Anterior cingulate cortex (tissue), 58 donors: Measurements from ENCODE around the gene FRMD4A.

ENCODE experiments used
- DNase-seq, 58 donors: peaks; one replicate each; lab custom pipeline; 2025; lab: John Stamatoyannopoulos, UW

FRMD4A gene

DNA sequence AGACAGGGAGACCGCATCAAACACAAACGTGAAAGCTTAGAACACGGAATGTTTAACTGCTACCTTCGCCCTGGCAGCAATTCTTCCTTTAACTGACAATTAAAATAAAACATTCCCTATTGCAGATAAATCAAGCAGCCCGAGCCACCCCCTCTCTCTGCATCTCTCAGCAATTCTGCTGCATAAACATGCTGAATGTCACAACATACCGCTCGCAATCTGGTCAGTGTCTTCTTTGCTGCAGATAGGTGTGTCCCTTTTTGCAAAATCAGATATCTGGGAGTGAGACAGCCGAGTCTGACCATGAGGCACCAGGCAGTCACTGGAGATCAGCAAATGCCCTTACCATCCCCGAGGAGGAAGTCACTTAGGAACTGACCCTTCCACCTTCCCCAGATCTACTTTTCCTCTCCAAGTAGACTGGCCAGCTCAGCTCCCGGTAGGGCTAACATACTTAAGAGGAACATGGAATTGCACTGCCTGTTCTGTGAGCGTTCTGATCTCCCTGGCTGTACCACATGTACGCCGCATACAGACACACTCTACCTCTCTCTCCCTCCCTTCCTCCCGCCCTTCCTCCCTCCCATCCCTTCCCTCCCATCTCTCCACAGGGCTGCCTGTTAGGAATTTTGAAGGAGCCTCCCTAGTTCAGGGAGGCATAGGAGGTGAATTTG lies at the start of gene FRMD4A:
FRMD4A (minus strand) TSS at position 537 of the 674 bp plus-strand sequence.
- DNase-seq = peak in 25 of 58 donors; percentile 3 to 77 (median 36)

DNA sequence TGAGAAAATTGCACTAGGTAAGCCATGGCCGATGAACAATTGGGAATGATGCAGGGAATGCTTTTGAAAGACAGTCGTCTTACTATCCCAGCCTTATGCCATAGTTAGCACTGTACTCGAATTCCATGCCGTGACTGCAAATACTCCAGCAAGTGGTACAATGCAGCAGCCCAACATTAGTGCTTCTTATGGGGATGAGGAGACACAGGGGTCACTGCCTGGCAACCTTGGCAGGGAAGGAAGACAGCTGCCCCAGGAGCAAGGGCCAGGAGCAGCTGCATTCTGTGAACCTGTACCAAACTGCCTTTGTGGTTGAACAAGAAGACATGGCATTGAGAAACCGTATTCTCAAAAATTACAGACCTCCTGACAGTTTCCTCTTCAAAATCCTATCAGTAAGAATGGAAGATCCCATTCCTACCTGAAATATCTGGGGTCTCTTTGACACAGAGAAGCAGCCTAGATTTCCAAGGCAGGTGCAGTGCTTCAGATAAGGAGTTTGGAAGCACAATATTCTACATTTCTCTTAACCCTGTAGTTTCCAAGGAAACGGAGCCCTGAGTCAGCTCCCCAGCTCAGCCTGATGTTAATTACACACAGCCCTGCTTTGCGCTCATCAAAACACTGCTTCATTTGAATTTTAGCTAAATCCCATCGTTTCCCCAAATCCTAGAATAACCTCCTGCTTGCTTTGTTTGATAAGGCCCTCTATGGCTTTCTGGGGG lies 49.0 kb upstream of the FRMD4A start:
- peak in 7 of 58 donors; percentile 5 to 46 (median 20) for DNase-seq

DNA sequence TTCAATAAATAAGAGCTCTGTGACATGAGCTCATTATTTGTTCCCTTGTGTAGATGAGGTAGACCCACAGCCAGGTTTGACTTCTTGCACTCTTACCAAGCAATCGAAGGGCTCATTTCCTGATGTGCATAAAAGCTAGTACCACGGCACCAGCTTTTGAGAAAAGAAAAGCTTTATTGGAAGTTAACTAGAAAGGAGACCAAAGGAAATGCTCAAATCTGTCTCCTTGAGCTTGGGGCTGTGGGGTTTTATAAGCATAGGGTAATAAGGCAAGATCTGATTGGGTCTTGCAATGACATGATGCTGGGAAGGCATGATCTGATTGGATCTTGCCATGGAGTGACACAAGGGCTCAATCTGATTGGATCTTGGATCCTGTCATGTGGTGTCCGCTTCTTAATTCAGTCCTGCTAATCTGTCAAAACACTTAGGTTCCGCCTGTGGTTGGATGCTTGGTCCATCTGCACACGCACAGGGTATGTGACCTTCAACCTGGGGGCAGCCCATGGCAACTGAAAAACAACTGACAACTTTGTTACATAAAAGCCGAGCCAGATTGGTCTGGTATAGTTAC lies 47.8 kb upstream of the FRMD4A start:
- no peak for DNase-seq

DNA sequence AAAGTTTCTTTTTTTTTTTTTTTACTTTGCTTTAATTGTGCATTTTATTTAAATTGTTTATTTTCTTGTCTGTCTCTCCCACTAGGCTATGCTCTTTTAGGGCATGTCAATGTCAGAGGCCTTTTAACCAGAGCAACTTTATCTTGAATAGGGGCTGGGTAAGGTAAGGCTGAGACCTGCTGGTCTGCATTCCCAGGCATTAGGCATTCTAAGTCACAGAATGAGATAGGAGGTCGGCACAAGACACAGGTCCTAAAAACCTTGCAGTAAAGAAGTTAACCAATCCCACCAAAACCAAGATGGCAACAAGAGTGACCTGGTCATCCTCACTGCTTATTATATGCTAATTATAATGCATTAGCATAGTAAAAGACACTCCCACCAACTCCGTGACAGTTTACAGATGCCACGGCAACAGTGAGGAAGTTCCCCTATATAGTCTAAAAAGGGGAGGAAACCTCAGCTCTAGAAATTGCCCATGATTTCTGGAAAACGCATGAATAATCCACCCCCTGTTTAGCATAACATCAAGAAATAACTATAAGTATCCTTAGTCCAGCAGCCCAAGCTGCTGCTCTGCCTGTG lies 47.0 kb upstream of the FRMD4A start:
- no peak for DNase-seq

DNA sequence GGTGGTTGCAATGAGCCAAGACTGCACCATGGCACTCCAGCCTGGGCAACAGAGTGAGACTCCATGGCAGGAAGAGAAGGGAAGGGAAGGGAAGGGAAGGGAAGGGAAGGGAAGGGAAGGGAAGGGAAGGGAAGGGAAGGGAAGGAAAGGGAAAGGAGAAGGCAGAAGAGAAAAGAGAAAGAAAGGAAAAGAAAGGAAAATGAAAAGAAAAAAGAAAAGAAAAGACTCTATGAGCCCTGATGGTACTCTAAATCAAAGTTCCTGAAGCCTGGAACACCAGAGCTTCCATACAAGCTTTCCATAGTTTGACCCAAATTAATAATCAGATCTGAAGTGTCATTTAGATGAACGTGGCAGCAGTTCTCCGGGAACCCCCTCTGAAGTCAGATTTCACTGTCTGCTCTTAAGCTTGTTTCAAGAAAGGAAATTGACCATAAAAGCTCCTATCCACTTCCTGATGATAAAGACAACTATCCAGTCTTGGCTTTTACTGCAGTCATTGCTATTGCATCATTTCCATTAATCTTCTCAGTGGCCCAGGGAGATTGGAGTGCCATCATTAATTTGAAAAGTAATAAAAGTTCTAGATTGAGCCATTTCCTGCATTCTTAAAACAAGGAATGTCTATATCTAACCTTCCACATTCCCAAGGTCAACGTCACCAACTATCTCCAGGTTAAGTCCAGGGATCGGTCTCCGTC lies 44.2 kb upstream of the FRMD4A start:
- DNase-seq = no peak

DNA sequence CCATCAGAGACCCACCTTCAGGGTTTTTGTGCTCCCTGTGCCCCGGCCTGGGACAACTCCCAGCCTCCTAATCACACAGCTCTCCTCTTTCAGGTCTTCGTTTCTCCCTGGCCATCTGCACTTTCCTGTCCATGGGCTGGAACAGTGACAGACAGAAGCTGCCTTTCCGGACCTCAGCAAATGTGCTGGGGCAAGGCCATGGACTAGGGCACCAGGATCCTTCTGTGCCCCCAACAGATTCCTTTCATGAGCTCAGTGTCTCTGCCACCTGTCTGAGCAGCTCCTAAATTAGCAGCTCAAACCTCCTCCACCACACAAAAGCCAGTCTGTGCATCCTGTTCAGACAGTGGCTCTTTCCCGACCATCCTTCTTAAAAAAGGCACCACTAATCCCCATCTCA lies 41.9 kb upstream of the FRMD4A start:
- DNase-seq = no peak

DNA sequence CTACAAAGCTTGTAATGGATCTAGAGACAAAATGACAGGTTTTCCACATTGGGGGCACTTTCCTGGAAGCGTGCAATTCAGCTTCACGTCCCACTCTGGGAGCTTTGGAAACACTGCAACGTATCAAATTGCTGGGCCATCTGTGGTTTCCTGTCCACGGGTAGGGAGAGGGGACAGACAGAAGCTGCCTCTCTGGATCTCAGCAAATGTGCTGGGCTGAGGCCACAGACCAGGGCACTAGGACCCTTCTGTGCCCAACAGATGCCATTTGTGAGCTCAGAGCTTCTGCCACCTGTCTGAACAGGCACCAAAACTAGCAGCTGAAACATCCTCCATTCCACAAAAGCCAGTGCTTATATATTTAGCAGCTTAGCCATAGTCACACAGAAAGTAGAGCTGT lies 40.9 kb upstream of the FRMD4A start:
- peak in 8 of 58 donors; percentile 10 to 44 (median 26) for DNase-seq

DNA sequence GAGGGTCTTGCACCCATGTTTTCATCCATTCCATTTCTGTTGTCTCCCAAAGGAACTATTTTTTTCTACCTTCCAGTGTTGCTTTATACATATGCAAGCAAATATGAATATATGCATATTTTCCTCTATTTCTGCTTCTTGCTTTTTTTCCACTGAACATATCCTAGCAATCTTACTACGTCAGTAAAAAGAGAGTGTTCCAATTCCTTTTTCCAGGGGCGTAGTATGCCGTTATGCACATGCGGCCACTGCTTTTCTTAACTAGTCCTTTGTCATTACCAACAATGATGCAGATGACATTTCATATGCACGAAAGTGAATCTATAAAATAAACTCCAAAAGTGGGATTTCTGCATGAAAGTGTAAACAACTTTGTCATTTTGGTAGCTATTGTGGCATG lies 40.2 kb upstream of the FRMD4A start:
- DNase-seq = no peak

DNA sequence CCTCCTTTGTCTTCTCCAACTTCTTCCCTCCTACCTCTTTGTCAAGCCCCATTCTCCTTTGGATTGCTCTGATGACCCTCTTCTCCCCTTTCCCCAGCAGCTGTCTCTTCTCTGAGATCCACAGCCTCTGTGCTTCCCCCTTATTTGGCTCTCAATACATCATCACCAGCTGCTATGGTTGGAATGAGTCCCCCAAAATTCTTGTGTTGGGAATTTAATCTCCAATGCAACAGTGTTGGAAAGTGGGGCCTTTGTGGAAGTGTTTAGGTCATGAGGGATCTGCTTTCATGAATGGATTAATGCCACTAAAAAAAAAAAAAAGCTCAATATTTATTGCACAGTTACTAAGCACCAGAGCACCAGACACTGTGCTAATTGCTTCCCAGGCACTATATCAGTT lies 39.2 kb upstream of the FRMD4A start:
- DNase-seq = no peak

DNA sequence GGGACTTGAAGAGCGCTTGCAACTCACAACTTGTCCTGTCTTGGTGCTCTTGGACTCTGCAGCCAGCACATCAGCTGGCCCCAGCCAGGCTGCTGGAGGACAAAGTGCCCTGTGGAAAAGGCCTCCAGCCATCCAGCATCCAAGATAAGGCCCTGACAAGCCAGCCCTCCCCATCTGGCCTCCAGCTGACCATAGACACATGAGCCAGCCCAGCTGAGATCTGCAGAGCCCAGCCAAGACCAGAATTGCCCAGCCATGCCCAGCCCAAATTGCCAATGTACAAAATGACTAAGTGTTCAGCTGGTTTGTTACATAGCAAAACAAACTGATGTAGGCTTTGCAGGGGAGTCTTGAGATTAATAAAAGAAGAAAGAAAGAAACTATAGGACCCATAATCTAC lies 36.0 kb upstream of the FRMD4A start:
- DNase-seq = no peak

DNA sequence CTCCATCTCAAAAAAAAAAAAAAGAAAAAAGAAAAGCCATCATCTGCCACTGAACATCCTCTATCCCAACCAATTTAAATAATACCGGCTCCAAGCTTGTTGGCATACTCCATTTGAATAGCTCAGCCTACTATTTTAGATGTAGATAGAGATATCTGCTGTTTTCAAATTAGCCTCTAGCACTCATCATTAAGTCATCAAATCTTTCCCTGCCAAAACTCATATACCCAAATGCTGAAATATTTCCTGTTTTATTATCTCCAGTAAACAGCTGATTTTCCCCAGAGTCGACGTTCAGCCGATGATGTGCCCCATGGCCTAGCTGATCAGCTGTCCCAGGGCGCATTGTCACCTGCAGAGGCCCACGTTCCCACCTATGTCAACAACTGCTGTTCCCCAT lies 34.5 kb upstream of the FRMD4A start:
- no peak for DNase-seq

DNA sequence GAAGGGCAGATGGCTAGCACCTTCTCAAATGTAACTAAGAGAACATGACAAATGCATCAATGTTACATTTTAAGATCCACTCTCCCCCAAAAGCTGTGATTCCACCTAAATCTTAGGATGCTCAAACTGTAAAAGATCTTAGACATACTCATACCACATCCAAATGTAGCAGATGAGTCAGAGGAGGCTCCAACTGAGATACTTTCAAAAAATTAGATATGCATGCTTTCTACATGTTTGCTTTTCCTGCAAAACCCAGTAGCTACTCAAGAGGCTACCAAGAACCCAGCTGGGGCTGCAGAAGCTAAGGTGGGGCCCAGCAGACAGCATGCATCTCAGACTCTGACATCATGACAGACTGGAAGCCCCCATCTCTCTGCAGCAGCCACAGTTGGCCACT lies 31.4 kb upstream of the FRMD4A start:
- no peak for DNase-seq

DNA sequence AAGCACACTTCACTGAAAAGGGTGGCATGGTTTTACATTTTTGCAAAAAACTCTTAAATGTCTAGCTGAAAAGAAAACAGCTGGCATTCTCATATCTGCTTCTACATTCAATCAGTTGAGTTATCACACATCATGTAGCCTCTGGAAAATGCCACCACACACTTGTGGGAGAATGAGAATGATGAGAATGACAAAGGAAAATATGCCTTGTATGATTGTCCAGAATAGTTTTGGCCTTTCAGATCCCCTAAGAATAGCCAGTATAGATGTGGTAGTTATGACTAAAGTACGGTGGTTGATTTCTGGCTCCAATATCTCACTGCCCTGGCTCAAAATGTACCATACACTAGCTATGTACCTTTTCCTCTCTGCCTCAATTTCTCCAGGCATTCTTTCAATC lies 30.2 kb upstream of the FRMD4A start:
- DNase-seq = no peak

DNA sequence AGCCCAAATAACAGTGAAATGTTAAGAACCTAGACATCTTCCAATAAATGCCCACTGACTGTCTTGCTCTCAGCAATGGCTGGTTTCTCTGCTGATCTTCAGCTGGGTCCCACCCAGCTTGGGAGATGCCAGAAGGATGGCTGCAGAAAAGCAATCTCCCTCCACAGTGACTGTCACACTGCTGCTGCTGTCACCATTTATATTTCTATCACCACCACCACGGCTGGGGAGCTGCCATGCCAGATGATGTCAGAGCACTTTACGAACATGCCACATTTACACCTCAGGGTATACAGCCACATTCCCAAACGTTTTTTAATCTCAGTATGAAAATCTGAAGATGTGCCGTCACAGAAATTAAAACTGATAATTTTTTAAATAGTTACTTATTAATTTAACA lies 29.8 kb upstream of the FRMD4A start:
- peak in 3 of 58 donors; percentile 13 to 27 (median 21) for DNase-seq

DNA sequence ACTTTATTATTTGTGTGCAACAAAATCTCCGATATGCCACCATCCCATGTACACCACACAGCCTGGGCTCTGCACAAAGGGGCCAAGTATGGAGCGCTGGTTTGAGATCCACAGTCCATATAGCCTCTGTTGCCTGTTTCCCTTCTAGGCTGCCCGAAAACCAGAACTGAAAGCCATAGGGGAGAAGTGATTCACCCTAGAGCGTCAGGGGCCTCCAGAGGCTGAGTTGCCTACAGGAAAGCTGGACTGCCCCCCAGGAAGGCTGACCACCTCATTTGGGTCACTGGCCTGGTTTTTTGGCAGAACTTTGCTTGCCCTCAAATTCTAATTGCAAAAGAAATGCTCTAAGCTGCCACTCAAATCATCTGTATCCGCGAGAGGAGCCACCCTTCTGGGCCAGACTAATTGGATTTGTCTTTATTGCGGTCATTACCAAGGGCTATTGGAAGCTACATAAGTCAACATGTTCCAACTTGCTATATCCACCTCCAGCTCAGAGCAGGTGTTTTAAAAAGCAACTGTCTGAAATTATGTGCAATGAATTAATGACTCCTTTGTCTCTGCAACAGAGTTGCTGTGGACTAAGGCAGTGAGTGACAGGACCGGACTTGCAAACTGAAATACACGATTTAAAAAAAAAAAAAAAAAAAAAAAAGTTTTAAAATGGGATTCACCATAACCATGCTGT lies 28.3 kb upstream of the FRMD4A start:
- DNase-seq = no peak

DNA sequence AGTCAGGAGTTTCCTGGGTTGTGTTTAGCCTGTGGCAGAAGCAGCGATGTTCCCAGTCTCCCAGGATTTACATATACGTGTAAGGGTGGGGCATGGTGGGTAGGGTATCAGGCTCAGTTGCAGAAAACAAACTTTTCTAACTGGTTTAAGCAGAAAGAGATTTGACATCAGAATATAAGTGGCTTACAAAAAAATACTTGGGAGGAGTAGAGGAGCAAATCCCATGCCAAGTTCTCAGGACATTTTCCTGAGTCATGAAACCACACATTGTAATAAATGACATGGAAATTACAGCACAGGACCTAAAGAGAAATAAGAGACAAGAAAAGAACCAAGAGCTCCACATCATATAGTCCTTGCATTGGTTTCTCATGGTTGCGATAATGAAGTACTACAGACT lies 26.2 kb upstream of the FRMD4A start:
- DNase-seq = no peak

DNA sequence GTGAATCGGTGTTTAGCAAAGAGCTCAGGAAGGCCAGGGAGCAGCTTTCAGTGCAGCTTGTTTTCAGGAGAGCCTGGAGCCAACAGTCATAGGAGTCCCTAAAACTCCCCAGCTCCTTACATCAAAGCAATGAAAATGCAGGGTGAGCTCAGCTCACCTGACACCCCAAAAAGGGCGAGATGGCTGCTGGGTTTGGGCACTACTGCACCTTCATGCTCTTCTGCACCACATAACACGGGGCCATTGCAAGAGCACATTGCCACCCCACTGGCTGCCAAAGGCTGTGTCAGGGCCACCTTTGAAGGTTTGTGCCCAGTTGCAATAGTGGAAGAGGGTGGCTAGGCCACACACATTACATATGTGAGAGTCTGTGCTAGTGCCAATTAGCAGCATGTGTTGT lies 25.0 kb upstream of the FRMD4A start:
- DNase-seq = no peak

DNA sequence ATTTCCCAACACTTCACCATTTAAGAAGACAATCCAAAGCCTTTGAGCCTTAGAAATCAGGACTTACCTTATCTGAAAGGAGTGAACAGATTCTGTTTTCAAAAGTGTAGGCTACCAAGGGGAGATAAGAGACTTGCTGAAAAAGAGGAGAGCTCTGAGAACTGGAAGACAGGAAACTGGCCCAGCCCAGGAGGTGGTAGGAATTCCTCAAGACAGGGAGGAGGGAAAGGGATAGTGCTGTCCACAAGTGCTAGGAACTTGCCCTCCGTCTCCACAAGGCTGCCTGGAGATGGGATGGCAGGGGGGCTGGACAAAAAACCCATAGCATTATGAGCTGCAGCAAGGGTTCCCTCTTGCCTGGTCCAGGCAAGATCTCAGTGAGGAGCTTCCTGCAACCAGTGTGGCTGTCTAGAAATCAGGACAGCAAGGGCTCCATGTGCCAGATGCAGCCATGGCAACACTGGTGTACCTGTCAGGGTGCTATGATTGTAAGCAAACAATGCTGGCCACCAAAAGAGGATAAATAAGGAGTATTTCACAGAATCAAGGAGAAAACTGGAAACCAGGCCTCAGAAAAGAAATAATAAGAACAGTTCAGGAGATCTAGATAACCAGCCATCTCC lies 22.7 kb upstream of the FRMD4A start:
- no peak for DNase-seq

DNA sequence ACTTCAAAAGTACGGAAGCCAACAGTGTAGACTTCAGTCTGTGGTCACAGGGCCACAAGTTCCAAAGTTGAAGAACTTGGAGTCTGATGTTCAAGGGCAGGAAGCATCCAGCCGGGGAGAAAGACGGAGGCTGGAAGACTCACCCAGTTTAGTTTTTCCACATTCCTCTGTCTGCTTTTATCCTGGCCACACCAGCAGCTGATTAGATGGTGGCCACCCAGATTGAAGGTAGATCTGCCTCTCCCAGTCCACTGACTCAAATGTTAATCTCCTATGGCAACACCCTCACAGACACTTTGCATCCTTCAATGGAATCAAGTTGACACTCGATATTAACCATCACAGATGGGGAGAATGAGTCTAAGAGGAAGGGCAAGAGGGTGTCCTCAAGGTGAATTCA lies 19.3 kb upstream of the FRMD4A start:
- no peak for DNase-seq

DNA sequence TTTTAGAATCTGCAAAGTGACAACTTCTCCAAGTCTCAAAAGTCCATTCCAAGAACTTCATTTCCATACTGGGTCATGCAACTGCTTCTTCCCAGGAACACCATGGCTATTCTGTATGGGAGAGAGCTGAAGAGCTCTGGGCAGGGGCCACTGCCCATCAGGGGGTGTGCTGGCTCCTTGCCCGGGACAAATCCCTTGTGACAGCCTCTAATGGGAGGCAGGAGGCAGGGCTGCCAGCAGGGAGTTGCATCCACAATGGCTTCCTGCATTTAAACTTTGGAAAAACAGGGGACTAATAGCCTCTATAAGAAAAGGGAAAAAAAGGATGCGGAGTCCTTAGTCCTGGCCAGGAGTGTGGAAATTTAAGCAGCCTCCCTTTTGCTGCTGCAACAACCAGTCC lies 18.4 kb upstream of the FRMD4A start:
- DNase-seq = peak in 45 of 58 donors; percentile 15 to 88 (median 55)
